B cell (primary cell): ENCODE results near the gene GRIP1. TPM values are rescaled to one million over a fixed set of nuclear protein-coding genes. Genes with fewer than 3 reads are reported as not detected.

Experiments
- ATAC-seq: fragments of 200-7000 bp; cut with Tn5 transposase; one replicate; pipeline ENCODE4 v1.10.0; 2021; ENCODE audit warnings: low read depth, mild to moderate bottlenecking, moderate number of reproducible peaks, moderate library complexity
- CTCF ChIA-PET: fragments of 350-600 bp; sonication (Branson Sonifier 250); formaldehyde crosslinking; loops from one replicate; lab custom pipeline; 2021; ENCODE audit warnings: antibody characterized with exemption, inconsistent platforms; lab: Charles Lee
- POLR2A ChIA-PET: fragments of 350-600 bp; sonication (Branson Sonifier 250); formaldehyde crosslinking; loops from one replicate; lab custom pipeline; 2021; ENCODE audit warnings: antibody characterized with exemption; lab: Charles Lee
- DNase-seq: peaks from one replicate; pipeline ENCODE4 v3.0.0; 2013
- H2AFZ ChIP-seq: 2 replicates; pipeline ENCODE4 v1.6.1; 2012; ENCODE audit warnings: mild to moderate bottlenecking, low read depth, low read length; ENCODE audit not compliant: insufficient read depth, poor library complexity, severe bottlenecking
- H3K27ac ChIP-seq, 2 donors: 1 replicate in 1 of 2; 2 replicates in 1 of 2; pipeline ENCODE4 v1.5.1; 2012 to 2013; ENCODE audit warnings: low read length in 2 of 2, mild to moderate bottlenecking in 2 of 2, moderate library complexity in 1 of 2
- H3K27me3 ChIP-seq, 4 experiments: fragments of 200-600 bp in 1 of 4; sonication (generic) in 1 of 4; replicated peaks in 1 of 4; 1 replicate in 2 of 4; 2 replicates in 2 of 4; pipeline versions ENCODE4 v1.6.1 to v1.7.0; 2013 to 2016; ENCODE audit warnings: low read length in 3 of 4, mild to moderate bottlenecking in 2 of 4, mixed read lengths in 1 of 4, moderate library complexity in 1 of 4; ENCODE audit not compliant: insufficient read depth in 4 of 4, control insufficient read depth in 3 of 4; ENCODE audit errors: control extremely low read depth in 1 of 4
- H3K36me3 ChIP-seq, 2 experiments: replicated peaks in 1 of 2; 1 replicate in 1 of 2; 2 replicates in 1 of 2; pipeline versions ENCODE4 v1.6.1 to v1.7.1; 2013; ENCODE audit warnings: low read length in 1 of 2; ENCODE audit not compliant: insufficient read depth in 2 of 2, control insufficient read depth in 1 of 2; ENCODE audit errors: control extremely low read depth in 1 of 2, extremely low read depth in 1 of 2
- H3K4me1 ChIP-seq, 2 donors: fragments of 200-600 bp in 1 of 2; sonication (generic) in 1 of 2; 1 replicate in 1 of 2; 2 replicates in 1 of 2; pipeline versions ENCODE4 v1.5.1 to v1.6.1; 2013 to 2017; ENCODE audit warnings: low read length in 2 of 2; ENCODE audit not compliant: control insufficient read depth in 2 of 2, insufficient read depth in 2 of 2
- H3K4me2 ChIP-seq: replicated peaks from 2 replicates; pipeline ENCODE3; 2012; ENCODE audit warnings: mild to moderate bottlenecking, low read depth, low read length; ENCODE audit not compliant: poor library complexity, severe bottlenecking
- H3K4me3 ChIP-seq, 5 experiments: fragments of 200-600 bp in 1 of 5; sonication (generic) in 1 of 5; 1 replicate in 3 of 5; 2 replicates in 2 of 5; pipeline versions ENCODE4 v1.5.1 to v1.7.0; 2011 to 2016; ENCODE audit warnings: low read length in 4 of 5, mild to moderate bottlenecking in 4 of 5, low read depth in 2 of 5, control low read depth in 1 of 5, moderate library complexity in 1 of 5; ENCODE audit not compliant: insufficient read depth in 1 of 5; ENCODE audit errors: control extremely low read depth in 1 of 5, extremely low read depth in 1 of 5
- H3K79me2 ChIP-seq: fragments of 200-600 bp; sonication (generic); one replicate; pipeline ENCODE4 v1.6.0; 2016; ENCODE audit warnings: low read length; ENCODE audit not compliant: control insufficient read depth, insufficient read depth
- H3K9ac ChIP-seq: fragments of 200-600 bp; sonication (generic); 2 replicates; pipeline ENCODE4 v1.6.1; 2017; ENCODE audit warnings: mild to moderate bottlenecking, low read length, moderate library complexity
- H3K9me3 ChIP-seq, 3 donors: one replicate each; pipeline versions ENCODE4 v1.6.1 to v1.7.1; 2013; ENCODE audit warnings: low read length in 2 of 3; ENCODE audit not compliant: control insufficient read depth in 2 of 3, insufficient read depth in 1 of 3; ENCODE audit errors: control extremely low read depth in 1 of 3
- H4K20me1 ChIP-seq: 2 replicates; pipeline ENCODE4 v1.6.0; 2012; ENCODE audit warnings: mild to moderate bottlenecking, low read length; ENCODE audit not compliant: insufficient read depth, control insufficient read depth, poor library complexity, severe bottlenecking
- H3K27ac Mint-ChIP-seq: one replicate; pipeline ENCODE4 v1.8.0; 2021; ENCODE audit warnings: mixed read lengths
- H3K27me3 Mint-ChIP-seq: one replicate; pipeline ENCODE4 v1.8.0; 2021; ENCODE audit warnings: mixed read lengths
- H3K4me1 Mint-ChIP-seq: one replicate; pipeline ENCODE4 v1.8.0; 2021; ENCODE audit warnings: mixed read lengths
- H3K4me3 Mint-ChIP-seq: one replicate; pipeline ENCODE4 v1.8.0; 2021; ENCODE audit warnings: mixed read lengths
- H3K9me3 Mint-ChIP-seq: one replicate; pipeline ENCODE4 v1.8.0; 2022; ENCODE audit warnings: mixed read lengths; ENCODE audit not compliant: insufficient read depth
- EZH2 ChIP-seq: IDR thresholded peaks from 2 replicates; pipeline ENCODE4 v1.6.1; 2012; ENCODE audit warnings: borderline replicate concordance, low read depth, mild to moderate bottlenecking, moderate library complexity, low read length; ENCODE audit not compliant: insufficient read depth, poor library complexity, severe bottlenecking
- WGBS: methylation state at CpG from one replicate; pipeline ENCODE4 v1.1.5; 2013; ENCODE audit warnings: missing lambda C conversion rate; ENCODE audit not compliant: insufficient coverage; 5-methylcytosine and 5-hydroxymethylcytosine counted together
- intact Hi-C: fragments of 100-400 bp; cut with micrococcal nuclease; formaldehyde crosslinking; loops from one replicate; pipeline ENCODE4 v1.10.0; 2022
- polyA plus RNA-seq: library from polyadenylated mRNA; depleted of rRNA; stranded (reverse); fragments of >200 nt; gene quantifications from 2 replicates; pipeline ENCODE4 v1.2.3, GENCODE V29; 2012
- total RNA-seq, 2 donors: library from RNA; stranded (reverse); fragments of 120-200 nt in 1 of 2; gene quantifications; 1 replicate in 1 of 2; 2 replicates in 1 of 2; pipeline versions ENCODE4 v1.2.3 to v1.2.4, GENCODE V29; 2013 to 2022
- TF ChIP-seq, protein P1 (sequence below): fragments of 200-600 bp; IDR thresholded peaks from one replicate; pipeline ENCODE4 v1.8.0; 2022; ENCODE audit warnings: antibody characterized with exemption, mild to moderate bottlenecking

Gene GRIP1
- total and polyA plus RNA-seq, 2 donors (not counting 1 experiment from before 2014, with no cell fraction given): 0.22 TPM; not detected in 1

DNA sequence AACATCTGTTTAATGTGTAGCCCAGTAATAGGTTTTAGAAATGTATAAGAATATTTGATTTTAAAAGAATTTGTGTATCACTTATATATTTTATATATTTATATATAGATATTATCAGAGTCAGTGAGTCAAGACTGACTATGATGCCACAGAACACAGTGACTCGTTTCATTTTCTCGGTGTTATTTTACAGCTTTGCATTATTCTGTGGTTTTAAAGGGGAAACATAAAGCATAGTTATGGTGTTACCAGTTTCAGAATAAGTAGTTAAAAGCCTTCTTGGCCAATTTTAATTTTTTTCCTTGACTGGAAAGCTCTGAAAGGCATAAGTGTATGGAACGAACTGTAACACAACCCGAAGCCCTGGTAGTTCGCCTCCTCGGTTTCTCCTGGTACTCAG is 91.0 kb downstream of the GRIP1 start:
- Histone ChIP-seq H2AFZ (no peak overlapping the region), H3K9ac (no peak overlapping the region), H3K36me3 (no peaks in the 10 kb centered on the region), H3K4me2 (no peak overlapping the region), H3K27ac (no peak overlapping the region), H3K27me3 (no peaks in the 10 kb centered on the region), H3K9me3 (peaks cover 0 to 1% (median 0%) of the 10 kb centered on the region in 3 donors), H3K79me2 (no peaks in the 10 kb centered on the region), H4K20me1 (no peaks in the 10 kb centered on the region), H3K4me1 (no peaks in the 10 kb centered on the region), H3K4me3 (no peak overlapping the region)
- Mint-ChIP-seq H3K4me3 (no peak overlapping the region), H3K9me3 (no peaks in the 10 kb centered on the region), H3K4me1 (peaks cover 4% of the 10 kb centered on the region), H3K27ac (no peak overlapping the region), H3K27me3 (no peaks in the 10 kb centered on the region)
- ATAC-seq (no peak), DNase-seq (no peak)
- POLR2A ChIA-PET: no interaction called here
- TF ChIP-seq EZH2: no peak
- TF ChIP-seq, protein P1, sequence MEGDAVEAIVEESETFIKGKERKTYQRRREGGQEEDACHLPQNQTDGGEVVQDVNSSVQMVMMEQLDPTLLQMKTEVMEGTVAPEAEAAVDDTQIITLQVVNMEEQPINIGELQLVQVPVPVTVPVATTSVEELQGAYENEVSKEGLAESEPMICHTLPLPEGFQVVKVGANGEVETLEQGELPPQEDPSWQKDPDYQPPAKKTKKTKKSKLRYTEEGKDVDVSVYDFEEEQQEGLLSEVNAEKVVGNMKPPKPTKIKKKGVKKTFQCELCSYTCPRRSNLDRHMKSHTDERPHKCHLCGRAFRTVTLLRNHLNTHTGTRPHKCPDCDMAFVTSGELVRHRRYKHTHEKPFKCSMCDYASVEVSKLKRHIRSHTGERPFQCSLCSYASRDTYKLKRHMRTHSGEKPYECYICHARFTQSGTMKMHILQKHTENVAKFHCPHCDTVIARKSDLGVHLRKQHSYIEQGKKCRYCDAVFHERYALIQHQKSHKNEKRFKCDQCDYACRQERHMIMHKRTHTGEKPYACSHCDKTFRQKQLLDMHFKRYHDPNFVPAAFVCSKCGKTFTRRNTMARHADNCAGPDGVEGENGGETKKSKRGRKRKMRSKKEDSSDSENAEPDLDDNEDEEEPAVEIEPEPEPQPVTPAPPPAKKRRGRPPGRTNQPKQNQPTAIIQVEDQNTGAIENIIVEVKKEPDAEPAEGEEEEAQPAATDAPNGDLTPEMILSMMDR: no peak
- CTCF ChIA-PET: no interaction called here
- intact Hi-C loops: no loop called here
- 8% methylated on average over 2 of the region's 6 CpGs for WGBS

DNA sequence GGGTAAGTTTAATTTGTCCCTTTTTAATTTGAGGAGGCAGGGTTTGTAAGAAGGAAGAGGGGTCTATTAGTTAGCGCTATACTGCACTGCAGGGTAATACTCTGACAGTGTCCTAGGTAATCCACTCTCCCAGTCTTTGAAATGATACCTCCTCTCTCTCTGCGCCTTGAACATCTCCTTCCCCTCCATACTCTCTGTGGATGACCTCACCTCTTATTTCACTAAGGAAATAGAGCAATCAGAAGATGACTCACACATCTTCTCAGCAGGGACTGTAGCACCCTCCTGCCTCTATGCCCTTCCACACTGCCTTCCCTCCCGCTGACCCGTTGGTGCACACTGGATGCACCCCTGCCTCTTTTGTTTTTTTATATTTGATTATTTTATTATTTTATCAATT is 94.2 kb downstream of the GRIP1 start:
- TF ChIP-seq, protein P1: no peak
- no peak for TF ChIP-seq EZH2
- no peaks in the 10 kb centered on the region for H3K4me1 ChIP-seq
- Mint-ChIP-seq H3K4me1 (peaks cover 4% of the 10 kb centered on the region), H3K4me3 (no peak overlapping the region), H3K27ac (no peak overlapping the region), H3K27me3 (no peaks in the 10 kb centered on the region), H3K9me3 (no peaks in the 10 kb centered on the region)
- ATAC-seq (no peak), DNase-seq (no peak)
- ChIA-PET CTCF (no interaction called here), POLR2A (no interaction called here)
- H4K20me1 ChIP-seq: no peaks in the 10 kb centered on the region
- H3K27ac ChIP-seq: no peak overlapping the region
- H3K4me2 ChIP-seq: no peak overlapping the region
- intact Hi-C loops: no loop called here
- no peaks in the 10 kb centered on the region for H3K27me3 ChIP-seq
- no peak overlapping the region for H3K4me3 ChIP-seq
- H2AFZ ChIP-seq: no peak overlapping the region
- no peaks in the 10 kb centered on the region for H3K79me2 ChIP-seq
- H3K9me3 ChIP-seq: peaks cover 0 to 1% (median 0%) of the 10 kb centered on the region in 3 donors
- no peaks in the 10 kb centered on the region for H3K36me3 ChIP-seq
- 100% methylated on average over 1 of the region's 4 CpGs for WGBS
- H3K9ac ChIP-seq: no peak overlapping the region
